GM21360 (cell line): ENCODE data around the gene GART.

Experiments
- ATAC-seq: cut with Tn5 transposase; IDR thresholded peaks from one replicate; pipeline ENCODE4 v1.9.1; 2021; ENCODE audit warnings: mild to moderate bottlenecking, moderate library complexity; ENCODE audit not compliant: unreplicated experiment

Gene GART

DNA sequence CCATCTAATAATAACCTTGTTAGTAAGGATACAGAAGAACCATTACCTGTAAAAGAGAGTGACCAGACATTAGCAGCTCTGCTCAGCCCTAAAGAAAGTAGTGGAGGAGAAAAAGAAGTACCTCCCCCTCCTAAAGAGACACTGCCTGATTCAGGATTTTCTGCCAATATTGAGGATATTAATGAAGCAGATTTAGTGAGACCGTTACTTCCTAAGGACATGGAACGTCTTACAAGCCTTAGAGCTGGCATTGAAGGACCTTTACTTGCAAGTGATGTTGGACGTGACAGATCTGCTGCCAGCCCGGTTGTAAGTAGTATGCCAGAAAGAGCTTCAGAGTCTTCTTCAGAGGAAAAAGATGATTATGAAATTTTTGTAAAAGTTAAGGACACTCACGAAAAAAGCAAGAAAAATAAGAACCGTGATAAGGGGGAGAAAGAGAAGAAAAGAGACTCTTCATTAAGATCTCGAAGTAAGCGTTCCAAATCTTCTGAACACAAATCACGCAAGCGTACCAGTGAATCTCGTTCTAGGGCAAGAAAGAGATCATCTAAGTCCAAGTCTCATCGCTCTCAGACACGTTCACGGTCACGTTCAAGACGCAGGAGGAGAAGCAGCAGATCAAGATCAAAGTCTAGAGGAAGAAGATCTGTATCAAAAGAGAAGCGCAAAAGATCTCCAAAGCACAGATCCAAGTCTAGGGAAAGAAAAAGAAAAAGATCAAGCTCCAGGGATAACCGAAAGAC lies 12.5 kb upstream of the GART start:
- ATAC-seq, result no peak

DNA sequence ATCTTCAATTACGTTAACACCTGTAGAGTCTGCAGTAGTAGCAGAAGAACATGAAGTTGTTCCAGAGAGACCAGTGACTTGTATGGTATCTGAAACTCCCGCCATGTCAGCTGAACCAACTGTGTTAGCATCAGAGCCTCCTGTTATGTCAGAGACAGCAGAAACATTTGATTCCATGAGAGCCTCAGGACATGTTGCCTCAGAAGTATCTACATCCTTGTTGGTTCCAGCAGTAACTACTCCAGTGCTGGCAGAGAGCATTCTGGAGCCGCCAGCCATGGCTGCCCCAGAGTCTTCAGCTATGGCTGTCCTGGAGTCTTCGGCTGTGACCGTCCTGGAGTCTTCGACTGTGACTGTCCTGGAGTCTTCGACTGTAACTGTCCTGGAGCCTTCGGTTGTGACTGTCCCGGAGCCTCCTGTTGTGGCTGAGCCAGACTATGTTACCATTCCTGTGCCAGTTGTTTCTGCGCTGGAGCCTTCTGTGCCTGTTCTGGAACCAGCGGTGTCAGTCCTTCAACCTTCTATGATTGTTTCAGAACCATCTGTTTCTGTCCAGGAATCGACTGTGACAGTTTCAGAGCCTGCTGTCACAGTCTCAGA lies 11.2 kb upstream of the GART start:
- no peak for ATAC-seq

DNA sequence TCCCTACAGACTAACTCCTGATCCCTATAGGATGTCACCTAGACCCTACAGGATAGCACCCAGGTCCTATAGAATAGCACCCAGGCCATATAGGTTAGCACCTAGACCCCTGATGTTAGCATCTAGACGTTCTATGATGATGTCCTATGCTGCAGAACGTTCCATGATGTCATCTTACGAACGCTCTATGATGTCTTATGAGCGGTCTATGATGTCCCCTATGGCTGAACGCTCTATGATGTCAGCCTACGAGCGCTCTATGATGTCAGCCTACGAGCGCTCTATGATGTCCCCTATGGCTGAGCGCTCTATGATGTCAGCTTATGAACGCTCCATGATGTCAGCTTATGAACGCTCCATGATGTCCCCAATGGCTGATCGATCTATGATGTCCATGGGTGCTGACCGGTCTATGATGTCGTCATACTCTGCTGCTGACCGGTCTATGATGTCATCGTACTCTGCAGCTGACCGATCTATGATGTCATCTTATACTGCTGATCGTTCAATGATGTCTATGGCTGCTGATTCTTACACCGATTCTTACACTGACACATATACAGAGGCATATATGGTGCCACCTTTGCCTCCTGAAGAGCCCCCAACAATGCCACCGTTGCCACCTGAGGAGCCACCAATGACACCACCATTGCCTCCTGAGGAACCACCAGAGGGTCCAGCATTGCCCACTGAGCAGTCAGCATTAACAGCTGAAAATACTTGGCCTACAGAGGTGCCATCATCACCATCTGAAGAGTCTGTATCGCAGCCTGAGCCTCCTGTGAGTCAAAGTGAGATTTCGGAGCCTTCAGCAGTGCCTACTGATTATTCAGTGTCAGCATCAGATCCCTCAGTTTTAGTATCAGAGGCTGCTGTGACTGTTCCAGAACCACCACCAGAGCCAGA lies 10.4 kb upstream of the GART start:
- no peak for ATAC-seq

DNA sequence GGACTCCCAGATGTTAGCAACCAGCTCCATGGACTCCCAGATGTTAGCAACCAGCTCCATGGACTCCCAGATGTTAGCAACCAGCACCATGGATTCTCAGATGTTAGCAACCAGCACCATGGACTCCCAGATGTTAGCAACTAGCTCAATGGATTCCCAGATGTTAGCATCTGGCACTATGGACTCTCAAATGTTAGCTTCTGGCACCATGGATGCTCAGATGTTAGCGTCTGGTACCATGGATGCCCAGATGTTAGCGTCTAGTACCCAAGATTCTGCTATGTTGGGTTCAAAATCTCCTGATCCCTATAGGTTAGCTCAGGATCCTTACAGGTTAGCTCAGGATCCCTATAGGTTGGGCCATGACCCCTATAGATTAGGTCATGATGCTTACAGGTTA lies 9.7 kb upstream of the GART start:
- no peak for ATAC-seq

DNA sequence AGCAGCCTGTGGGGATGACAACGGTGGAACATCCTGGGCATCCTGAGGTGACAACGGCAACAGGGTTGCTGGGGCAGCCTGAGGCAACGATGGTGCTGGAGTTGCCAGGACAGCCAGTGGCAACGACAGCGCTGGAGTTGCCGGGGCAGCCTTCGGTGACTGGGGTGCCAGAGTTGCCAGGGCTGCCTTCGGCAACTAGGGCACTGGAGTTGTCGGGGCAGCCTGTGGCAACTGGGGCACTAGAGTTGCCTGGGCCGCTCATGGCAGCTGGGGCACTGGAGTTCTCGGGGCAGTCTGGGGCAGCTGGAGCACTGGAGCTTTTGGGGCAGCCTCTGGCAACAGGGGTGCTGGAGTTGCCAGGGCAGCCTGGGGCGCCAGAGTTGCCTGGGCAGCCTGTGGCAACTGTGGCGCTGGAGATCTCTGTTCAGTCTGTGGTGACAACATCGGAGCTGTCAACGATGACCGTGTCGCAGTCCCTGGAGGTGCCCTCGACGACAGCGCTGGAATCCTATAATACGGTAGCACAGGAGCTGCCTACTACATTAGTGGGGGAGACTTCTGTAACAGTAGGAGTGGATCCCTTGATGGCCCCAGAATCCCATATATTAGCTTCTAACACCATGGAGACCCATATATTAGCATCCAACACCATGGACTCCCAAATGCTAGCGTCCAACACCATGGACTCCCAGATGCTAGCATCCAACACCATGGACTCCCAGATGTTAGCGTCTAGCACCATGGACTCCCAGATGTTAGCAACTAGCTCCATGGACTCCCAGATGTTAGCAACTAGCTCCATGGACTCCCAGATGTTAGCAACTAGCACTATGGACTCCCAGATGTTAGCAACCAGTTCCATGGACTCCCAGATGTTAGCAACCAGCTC lies 9.1 kb upstream of the GART start:
- ATAC-seq, result no peak

DNA sequence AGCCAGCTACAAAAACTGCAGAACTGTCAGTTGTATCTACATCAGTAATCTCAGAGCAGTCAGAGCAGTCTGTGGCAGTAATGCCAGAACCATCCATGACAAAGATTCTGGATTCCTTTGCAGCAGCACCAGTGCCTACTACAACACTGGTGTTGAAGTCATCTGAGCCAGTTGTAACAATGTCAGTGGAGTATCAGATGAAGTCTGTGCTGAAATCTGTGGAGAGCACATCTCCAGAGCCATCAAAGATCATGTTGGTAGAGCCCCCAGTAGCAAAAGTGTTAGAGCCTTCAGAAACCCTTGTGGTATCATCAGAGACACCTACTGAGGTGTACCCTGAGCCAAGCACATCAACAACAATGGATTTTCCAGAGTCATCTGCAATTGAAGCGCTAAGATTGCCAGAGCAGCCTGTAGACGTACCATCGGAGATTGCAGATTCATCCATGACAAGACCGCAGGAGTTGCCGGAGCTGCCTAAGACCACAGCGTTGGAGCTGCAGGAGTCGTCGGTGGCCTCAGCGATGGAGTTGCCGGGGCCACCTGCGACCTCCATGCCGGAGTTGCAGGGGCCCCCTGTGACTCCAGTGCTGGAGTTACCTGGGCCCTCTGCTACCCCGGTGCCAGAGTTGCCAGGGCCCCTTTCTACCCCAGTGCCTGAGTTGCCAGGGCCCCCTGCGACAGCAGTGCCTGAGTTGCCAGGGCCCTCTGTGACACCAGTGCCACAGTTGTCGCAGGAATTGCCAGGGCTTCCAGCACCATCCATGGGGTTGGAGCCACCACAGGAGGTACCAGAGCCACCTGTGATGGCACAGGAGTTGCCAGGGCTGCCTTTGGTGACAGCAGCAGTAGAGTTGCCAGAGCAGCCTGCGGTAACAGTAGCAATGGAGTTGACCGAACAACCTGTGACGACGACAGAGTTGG lies 8.2 kb upstream of the GART start:
- ATAC-seq, result no peak

DNA sequence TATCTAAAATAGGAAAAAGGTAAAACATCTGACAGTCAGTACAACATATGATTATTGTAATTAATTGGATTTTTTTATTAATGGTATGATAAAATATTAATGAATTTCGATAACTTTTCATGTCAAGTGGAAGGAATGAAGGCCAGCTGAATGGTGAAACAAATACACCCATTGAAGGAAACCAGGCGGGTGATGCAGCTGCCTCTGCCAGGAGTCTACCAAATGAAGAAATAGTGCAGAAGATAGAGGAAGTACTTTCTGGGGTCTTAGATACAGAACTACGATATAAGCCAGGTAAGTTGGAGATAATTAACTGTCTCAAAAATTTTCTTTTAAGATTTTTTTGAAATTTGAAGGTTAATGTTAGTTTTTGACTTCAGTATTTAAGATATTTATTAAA lies 4.2 kb upstream of the GART start:
- ATAC-seq, result no peak

DNA sequence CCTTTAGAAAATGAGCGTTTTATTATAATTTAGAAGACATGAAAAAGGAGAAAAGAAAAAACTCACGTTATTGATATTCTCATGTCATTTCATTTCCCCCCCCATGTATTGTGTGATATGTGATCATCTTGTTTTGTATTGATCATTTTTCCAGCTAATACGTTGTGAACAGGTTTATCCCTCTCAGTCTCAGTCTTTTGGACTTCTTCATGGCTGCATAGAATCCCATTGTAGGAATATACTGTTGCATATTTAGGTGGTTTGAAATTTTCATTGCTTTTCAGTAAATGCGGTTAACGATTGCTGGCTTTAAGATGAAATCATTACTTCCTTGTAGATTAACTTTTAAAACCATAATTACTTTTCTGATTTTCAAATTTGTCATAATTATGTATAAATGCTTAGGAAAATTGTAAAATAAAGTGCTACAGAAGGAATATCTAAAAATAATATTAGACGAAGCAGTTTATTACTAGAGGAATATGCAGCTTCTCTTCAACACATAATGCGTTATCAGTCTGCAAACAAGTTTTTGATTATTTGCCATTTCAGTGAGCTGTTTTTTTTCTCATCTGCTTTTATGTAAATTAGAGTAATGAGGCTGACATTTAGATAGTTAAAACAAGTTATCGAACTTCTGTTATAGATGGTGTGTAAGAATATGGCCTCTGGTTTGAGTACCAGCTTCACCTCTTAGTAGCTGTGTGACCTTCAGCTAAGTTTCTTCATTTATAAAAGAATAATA lies 2.7 kb upstream of the GART start:
- ATAC-seq, result no peak

DNA sequence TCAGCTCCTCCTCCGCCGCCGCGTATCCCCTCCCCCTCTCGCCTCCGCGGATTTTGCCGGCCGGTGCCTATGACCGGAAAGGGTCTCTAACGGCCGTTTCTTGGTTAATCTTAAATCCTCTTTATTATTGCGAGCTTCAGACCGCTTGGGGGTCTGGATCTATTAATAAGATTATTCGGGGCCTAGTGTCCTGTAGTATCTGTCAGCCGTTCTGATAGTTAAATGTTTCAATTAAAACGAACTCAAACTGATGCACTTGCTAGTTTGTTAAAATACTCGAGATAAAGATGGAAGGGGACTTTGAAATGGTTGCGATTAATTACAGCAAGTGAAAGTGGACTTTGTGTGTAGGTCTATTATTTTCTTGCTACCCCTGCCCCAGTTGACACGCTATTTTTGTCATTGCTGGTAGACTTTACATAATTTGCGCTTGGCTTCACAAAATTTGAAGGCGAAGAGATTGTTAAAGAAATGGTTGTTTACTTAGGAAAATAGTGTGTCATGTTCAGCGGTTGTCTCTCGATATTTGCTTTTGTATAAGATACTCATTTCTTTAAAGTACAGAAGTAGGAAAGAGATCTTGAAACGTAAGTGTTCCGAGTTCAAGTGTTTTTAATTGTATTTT lies 1.7 kb upstream of the GART start:
- peak; percentile 19 for ATAC-seq

DNA sequence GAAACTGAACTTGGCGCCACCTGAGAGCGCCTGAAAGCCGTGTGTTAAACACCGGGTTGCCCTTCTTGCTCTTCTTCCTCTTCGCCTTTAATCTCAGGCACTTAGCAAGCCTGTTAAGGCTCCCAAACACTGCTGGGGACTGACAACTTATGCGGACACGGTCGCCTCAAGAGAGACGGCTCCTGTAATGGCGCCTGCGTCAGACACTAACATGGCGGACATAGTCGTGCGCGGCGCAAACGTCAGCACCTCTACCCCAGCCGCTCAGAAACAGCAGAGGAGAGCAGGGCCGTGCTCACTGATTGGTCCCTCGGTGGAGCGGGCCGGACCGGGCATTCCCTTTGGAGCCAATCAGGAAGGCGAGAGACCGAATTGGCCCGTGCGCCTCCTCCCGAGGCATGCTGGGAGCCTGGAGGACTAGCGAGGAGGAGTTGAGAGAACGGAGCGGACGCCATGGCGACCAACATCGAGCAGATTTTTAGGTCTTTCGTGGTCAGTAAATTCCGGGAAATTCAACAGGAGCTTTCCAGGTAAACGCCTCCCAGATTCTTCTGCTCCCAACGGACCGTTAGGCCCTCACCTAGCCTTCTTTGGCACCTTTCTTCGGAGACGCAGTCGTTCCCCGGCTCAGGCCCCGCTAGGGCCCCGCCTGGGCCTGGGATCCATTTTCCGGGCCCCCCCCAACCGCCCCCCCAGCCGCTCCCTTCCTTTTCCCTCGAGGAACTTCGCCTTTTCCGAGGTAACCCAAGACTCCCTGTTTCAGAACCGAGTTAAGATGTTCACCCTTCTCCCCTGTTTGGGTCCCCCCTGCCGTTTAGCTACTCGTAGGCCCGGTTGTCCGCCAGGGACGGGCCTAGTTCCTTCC lies 955 bp upstream of the GART start, which contains the start of gene SON:
Gene SON, plus strand, starts transcription at position 399 of the 865 bp plus-strand sequence. Its CDS starts 55 bp downstream, at position 454.
- peak; percentile 90 for ATAC-seq

DNA sequence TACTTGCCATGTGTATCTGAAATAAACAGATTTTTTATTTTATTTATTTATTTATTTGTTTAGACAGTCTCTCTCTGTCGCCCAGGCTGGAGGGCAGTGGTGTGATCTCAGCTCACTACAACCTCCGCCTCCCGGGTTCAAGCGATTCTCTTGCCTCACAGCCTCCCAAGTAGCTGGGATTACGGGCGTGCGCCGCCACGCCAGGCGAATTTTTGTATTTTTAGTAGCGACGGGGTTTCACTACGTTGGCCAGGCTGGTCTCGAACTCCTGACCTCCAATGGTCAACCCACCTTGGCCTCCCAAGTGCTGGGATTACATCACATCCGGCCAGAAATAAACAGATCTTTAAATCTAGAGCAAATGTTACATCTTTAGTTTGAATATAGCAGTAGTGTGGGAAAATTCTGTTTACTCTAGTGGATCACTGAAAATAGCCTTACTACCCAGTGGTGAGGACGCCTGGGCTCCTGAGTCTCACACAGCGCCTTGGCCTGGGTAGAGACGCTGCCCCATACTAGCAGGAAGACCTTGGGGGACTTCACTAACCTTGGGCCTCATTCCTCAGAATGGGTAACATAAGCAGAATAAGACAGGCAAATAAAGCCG lies 709 bp downstream of the GART start:
- no peak for ATAC-seq

DNA sequence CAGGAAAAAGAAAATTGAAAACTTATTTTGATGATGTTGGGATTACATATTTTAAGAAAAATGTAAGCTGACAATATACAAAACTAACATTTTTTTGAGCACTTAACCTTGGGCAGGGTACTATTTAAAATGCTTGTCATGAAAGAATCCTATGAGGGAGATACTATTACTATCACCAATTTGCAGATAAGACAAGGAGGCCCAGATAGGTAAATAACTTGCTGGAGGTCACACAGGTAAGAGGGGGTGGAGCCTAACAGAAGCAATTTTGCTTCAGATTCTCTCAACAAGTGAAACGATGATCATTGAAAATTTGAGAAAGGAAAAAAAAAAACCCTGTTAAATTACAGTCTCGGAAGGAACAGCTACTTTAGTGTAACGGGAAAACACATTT lies 1.2 kb downstream of the GART start:
- no peak for ATAC-seq

DNA sequence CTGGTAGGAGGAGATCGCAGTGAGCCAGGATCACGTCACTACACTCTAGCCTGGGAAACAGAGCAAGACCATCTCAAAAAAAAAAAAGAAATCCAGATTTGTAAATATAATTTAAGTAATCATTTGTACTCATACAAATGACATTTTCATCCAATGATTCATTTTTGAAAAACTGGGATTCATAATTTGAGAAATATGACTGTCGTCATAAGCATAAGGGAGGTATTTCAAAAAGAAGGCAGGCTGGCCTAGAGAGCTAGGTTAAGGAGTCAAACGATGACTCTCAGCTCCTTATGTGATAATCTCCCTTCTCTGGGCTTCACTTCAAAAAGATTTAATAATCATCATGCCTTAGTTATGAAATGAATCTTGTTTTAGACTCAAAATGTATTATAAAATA lies 2.3 kb downstream of the GART start:
- no peak for ATAC-seq

DNA sequence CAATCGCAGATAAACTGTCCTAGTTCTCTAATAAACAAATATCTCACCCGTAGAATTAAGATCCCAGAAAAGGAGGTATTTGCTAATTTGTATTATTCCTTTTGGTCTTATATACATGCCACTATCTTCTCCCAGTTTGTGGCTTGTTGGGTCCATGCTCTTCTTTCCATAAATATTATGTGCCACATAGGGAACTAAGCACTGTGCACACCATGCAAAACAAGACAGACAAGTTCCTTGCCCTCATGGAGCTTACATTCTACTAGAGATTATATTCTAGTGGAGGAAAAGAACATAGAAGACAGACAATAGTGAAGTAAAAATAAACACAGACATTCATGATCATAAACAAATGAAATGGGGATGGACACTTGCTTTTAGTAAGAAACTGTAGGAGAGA lies 4.7 kb downstream of the GART start:
- no peak for ATAC-seq

DNA sequence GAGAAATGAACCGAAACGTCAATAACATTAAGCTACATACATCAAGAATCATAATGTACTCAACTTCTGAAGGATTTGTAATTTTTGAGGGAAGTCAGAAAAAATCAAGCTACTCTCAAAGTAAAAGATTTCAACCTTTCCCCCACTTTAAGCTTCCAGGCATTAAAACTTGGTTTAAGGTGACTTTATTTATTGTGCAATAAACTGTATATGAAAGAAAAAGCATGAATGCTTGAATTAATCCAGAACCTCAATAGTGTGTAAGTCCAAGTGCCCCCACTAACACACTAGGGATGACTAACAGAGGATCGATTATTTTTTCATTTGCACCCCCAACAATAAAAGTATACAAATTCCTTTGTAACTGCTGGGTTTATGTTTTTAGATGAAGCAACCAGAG lies 10.9 kb downstream of the GART start:
- no peak for ATAC-seq

DNA sequence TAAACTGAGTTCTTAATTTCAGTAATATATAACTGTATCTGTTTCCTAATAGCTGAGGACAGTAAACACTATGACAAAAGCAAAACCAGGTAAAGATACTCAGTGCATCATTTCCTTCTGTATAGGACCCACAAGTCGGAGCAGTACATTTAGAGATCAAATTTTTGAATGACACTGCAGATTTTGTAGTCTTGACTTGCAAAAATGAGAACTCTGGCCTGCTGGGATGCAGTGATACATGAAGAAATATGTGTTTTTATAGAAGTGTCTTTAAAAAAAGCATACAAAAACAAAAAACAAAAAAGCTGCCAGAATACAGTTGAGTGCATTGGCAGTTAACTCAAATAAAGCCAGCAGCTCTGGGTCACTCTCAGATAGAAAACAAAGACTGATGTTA lies 19.0 kb downstream of the GART start:
- no peak for ATAC-seq

DNA sequence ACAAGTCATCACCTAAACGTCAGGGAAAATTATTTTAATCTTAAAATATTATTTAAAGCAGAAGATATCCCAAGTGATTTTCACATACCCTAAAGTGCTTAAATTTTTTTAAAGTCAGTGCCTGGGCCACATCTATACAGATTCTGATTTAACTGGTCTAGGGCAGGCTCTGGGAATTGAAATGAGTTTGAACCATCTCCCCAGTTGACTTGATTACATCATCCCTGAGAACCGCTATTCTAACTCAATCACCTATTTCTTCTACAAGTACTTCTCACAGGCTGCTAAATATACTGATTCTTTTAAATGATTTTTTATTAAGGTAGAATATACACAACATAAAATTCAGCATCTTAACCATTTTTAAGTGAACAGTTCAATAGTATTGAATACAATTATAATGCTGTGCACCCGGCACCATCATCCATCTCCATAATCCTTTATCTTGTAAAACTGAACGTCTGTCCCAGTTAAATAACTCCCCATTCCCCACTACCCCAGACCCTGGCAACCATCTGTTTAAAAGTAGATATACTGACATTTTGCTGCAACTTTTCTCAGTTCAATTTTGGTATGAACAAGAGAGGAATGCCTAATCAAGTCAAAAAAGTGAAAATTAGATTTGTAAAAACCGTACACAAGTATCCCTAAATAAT lies 19.5 kb downstream of the GART start:
- no peak for ATAC-seq
